HG02870 (cell line): ENCODE results near the gene GPD1.

Experiments
- ATAC-seq: cut with Tn5 transposase; IDR thresholded peaks from one replicate; pipeline ENCODE4 v1.9.1; 2021; ENCODE audit warnings: mild to moderate bottlenecking, moderate library complexity; ENCODE audit not compliant: unreplicated experiment

Gene GPD1

DNA sequence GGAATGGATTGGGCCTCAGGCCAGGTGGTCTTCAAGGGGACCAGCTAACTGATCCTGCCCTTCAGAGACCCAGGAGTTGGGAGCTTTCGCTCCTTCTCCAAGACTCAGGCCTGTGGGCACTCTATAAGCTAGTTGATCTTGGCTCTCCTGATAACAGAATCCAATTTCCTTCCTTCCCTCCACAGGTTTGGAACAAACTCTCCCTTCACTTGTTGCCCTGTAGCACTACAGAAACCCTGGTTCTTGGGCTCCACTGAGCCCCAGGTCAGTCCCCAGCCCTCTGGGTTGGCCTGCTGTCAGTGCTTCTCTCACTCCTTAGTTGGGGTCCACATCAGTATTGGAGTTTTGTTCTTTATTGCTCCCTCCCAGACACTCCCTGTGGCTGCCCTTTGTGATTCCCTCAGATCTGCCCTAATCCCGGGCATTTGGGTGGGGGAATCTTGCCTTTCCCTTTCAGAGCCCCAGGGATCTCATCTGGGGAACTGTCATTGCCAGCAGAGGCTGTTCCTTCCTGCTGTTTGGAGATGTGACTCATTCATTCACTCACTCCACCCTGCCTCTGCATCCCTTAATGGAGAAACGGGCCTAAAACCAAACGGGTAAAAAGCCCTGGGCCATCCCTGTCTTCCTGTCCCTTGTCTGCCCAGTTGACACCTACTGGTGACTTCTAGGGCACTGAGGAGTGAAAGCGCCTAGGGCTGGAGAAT, 4.4 kb upstream of the GPD1 start:
- no peak for ATAC-seq

DNA sequence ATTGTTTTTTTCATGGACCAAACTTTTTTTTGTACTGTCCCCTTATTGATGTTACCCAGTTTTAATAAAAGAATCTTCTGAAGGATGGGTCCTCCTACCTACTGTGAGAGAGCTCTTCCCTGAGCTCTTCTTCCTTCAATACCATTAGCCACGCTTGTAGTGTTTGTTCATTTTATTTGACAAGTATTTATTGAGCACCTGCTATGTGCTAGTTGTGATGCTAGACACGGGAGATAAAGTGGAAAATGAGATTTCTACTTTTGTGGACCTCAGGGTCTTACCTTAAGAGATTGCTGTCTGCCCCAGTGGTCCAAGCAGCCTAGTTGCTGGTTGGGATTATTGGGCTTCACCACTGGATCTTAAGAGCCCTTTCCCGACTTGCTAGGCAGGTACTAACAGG, 3.2 kb upstream of the GPD1 start:
- ATAC-seq = no peak

DNA sequence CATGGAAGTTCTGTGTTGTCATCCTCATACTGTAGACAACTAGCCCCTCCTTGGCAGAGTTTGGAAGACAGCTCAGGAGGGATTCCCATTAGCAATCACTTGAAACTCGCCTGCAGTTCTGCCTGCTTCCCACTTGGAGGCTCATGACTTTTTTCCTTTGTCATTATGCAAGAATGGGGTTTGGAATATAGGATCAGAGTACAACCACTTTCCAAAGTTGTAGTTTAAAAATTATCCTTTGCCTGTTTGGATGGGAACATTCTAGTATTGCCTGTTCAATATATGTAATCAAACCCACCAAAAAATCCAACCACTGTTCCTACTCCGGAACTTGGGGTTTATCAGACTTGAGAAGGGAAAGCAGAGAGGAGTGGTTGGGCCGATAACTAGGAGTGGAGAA, 2.1 kb upstream of the GPD1 start:
- ATAC-seq = no peak

DNA sequence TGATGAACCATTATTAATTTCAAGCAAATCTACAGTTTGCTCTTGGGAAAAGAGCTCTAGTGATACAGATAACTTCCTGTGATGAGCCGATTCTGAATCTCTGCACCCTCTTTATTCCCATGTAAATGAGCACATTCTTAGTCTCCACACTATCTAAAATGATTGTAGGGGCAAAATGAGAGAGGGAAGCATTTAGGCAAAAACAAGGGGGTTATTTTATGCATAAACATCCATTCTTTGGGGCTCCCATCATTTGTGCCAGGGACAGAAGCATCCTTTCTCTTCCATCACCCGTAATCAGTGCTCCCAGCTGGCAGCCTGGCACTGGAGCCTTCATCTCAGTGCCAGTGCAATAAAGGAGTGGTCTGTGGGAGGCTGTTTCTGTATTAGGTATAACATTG, 1.7 kb upstream of the GPD1 start:
- ATAC-seq = no peak

DNA sequence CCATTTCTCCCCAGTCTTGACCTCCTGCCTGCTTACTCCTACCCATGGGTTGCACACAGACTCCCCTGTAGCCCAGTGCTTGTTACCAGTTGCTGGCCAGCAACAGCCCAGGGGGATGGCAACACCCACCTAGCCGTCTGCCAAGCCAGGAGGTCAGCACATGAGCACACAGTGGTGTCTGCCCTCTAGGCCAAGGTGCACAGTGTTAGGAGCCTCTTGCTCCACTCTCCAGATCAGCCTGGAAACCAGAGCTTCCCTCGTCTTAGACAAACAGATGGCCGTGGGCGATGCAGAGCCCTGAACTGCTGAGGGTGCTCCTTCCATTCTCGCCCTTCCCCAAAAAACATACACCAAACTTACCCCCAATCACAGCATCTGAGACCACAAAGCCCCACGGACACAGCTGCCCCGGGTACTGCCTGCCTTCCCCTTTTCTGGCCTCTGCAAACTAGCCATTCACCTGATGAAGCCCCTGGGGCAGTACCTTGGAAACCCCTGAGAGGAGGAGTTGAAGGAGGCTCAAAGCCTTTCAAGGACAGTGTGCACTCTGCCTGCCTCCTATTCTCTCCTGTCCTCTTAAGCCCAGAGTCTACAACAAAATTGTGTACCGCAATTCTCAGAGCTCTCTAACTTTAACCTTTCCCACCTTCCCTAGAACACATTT, 1.0 kb upstream of the GPD1 start:
- ATAC-seq = no peak

DNA sequence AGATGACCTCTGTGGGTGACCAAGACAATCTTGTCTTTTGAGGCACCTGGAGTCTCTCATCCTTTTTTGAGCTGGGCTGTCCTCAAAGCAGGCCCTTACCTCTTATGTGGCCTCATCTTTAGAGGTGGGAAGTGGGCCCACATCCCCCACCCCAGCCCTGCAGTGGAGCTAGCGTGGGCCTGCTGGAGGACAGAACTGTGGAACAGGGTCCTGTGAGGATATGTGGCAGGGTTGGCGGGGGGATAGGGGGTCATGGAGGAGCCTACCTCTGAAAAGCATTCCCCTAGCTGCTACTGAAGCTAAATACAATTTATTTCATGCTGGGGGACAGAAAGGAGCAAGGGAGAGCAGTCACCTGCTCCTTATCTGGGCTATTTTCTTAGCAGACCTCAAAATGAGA, 457 bp upstream of the GPD1 start:
- ATAC-seq = no peak

DNA sequence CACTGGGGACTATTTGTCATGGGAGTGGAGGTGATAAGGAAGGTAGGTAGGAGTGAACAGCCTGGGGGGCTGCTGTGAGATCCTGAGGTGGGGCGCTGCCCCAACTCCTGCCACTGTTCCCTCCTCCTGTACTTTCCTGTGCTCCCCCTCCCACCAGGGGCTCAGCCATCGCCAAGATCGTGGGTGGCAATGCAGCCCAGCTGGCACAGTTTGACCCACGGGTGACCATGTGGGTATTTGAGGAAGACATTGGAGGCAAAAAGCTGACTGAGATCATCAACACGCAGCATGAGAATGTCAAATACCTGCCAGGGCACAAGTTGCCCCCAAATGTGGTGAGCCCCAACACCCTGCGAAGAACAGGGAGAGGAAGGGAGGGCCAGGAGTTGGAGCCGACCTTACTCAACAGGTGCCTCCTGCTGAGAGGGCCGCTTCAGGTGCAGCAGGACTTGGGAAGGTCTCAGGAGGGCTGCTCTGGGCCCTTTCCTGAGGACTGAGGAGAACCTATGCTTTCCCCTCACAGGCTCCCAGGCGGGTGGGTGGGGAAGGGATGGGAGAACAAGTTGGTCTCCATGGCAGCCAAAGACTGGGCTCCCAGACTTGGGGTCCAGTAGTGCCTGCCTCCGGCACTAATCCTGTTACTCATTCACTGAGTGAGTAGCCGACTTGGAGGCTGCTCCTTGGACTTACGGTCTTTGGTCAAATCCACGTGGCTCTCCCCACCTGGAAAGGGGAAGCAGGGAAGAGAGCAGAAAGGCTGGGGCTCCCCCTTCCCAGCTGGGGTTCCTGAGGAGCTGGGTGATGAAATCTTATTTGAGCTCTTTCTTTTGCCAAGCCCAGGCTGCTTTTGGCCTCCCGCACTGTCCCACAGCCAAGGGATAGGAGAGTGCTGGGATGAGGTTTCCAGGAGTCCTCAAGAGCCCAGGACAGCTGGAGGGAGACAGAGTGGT, 884 bp downstream of the GPD1 start:
- ATAC-seq = no peak

DNA sequence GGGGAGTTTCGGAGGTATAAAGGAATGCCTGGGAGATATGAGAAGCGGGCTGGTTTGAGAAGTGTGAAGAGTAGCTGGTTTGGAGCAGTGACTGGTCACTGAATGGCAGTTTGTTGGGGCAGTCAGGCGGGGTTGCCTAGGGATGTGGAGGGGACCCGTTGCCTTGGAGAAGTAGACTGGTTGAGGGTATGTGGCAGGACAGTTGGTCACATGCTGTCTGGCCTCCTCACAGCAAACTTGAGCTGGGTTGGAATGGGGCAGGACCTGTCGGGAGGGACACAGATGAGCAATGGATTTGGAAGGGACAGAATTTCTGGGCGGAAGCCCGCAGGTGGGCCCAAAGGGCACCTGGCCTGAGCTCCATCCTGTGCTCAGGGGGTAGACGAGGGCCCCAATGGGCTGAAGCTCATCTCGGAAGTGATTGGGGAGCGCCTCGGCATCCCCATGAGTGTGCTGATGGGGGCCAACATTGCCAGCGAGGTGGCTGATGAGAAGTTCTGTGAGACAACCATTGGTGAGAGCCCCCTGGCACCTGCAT, 2.2 kb downstream of the GPD1 start:
- no peak for ATAC-seq

DNA sequence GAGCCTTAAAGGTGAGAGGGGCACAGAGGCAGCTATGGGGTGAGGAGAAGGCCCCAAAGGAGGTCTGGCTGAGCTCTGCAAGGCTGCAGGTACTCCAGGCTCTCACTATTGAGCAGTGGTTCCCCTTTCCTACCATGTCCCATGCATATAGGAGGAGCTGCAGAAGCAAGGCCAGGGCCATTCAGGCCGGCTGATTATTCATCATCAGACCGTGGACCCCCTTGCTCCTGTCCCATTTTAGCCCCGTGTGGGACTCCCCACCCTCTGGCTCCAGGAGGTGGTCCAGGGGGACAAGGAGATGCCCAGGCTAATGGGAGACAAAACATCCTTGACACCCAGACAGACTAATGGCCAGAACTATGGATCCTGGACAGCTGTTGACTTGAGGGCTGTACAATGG, 3.1 kb downstream of the GPD1 start:
- no peak for ATAC-seq

DNA sequence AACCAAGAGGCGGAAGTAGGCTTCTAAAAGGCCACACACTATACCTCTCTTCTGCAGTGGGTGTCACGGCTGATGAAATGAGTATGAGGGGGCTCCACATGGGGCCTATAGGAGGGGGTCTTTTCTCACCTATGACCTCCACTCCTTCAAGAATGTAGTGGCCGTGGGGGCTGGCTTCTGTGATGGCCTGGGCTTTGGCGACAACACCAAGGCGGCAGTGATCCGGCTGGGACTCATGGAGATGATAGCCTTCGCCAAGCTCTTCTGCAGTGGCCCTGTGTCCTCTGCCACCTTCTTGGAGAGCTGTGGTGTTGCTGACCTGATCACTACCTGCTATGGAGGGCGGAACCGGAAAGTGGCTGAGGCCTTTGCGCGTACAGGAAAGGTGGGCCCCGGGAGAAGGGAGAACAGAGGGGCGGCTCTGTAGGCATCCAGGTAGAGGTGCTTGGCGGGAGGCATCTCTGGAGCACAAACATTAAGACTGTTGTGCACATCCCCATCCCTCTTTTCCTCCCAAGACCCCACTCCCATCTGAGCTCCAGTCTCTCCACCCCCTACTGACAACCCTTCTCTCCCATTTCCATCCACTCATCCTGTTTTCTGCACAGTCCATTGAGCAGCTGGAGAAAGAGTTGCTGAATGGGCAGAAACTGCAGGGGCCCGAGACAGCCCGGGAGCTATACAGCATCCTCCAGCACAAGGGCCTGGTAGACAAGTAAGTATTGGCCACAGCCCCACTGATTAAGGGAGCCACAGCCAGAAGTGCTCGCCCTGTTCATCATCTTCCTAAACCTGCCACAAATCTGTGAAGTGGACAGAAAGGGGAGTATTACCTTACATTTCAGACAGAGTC, 3.8 kb downstream of the GPD1 start:
- no peak for ATAC-seq

DNA sequence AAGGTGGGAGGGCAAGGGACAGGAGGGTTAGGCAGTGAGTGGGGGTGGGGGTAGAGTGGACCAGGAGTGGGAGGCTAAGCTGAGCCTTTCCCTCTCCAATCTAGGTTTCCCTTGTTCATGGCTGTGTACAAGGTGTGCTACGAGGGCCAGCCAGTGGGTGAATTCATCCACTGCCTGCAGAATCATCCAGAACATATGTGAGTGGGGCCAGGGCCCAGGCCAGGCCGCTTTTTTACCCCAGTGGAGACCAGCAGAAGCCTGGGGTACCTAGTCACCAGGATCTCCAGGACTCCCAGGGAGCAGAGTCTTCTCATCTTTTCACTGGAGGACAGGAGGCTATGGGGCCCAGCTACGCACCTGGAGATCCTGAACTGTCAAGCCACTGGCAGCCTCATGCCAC, 5.5 kb downstream of the GPD1 start:
- ATAC-seq = no peak

DNA sequence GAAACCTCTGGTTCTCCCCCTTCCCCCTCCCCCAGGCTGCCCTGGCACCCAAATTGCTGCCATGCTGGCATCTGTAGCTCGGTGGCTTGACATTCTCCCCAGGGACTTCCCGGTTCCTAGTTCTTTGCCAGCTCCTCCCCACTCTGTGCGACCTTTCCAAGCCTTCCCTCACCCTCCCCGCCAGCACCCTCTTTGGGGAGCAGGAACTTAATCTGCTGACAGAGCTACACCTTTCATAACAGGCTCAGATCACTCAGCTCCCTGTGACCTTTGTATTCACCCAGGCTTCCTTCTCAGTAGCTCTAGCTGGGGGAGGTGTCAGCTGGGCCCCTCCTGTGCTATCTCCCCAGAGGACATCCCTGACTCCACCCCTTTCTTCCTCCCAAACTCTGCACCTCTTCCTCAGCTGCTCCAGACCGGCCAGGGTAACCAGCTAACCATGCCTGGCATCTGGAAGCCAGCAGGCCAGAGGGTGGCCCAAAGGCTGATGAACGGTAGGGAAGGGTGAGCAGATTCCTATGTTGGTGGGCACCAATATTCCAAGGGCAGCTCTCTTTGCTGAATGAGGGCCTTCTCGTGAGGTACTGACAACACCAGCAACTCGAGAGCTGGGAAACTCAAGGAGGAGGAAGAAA, 6.4 kb downstream of the GPD1 start:
- ATAC-seq = no peak

DNA sequence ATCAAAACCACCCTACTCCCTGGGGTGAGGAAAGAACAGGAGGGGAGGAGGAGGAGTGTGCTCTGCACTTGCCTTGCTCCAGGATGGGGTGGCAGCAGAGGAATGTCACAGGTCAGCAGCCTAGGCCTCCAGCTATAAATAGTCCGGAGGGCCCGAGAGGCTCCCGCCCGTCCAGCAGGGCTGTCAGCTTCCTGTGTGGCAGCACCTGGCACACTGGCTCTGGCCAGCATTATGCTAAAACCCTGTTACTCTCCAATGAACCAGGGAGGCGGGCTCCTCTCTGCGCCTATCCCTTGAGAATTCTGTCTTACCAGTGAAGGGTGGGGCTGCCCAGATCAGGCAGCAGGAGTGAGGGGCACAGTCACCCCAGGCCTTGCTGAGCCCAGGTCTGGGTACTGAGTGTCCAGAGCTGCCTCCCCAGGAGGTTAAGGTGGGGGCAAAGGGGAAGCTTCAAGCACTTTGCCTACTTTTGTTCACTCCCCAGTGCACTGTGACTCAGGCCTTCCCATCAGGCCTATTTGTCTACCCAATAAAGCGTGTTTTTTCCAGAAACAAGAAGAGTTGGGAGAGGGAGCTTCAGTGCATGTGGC, 7.0 kb downstream of the GPD1 start:
- ATAC-seq = no peak

DNA sequence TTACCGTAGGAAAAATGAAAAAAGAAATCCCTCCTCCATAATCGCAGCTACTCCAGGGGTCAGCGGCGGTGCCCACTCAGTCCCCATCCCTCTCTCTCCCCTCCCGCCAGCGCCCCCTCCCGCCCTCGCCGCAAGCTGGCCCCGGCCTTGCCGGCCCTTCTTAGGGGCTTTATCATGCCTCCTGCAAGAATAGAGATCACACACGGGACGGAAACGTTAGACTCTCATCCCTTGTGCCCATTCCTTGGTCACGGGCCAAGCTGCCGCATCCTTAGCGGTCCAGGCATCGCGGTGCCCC, 7.5 kb downstream of the GPD1 start:
- ATAC-seq = no peak

DNA sequence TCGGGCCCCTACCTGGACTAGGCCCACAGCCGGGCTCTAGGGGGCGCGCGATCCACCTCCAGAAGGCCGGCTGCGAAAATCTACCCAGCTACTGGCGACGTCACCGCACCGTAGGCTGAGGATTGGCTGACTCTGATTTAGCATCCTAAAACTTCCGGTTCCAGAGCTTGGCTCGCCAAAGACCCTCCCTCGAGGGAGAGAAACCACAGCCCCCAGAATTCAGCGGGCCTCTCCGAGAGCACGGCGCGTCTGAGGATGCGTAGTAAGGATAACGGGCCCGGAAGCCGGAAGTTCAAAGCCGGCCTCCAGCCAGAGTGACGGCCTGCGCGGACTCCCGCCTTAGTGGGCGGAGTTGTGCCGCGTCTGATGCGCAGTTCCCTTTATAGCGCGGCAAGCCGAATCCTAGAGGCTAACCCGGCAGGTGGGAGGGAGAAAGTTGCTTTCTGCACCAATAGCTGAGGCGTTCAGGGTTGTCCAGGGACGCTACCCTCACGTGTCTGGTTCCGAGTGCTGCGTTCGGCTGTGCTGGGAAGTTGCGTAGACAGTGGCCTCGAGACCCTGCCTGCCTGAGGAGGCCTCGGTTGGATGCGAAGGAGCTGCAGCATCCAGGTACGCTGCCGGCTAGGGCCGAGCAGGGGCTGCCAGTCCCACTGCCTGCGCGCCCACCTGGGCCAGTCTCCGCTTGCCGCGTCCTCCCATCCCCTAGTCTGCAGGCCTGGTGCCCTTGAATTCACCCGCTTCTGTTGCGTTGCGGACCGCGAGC, 8.1 kb downstream of the GPD1 start, which contains the start of gene COX14:
COX14 (plus strand) TSS at position 544 of the 763 bp plus-strand sequence. CDS start 7,808 bp downstream, outside the sequence.
- peak; percentile 83 for ATAC-seq

DNA sequence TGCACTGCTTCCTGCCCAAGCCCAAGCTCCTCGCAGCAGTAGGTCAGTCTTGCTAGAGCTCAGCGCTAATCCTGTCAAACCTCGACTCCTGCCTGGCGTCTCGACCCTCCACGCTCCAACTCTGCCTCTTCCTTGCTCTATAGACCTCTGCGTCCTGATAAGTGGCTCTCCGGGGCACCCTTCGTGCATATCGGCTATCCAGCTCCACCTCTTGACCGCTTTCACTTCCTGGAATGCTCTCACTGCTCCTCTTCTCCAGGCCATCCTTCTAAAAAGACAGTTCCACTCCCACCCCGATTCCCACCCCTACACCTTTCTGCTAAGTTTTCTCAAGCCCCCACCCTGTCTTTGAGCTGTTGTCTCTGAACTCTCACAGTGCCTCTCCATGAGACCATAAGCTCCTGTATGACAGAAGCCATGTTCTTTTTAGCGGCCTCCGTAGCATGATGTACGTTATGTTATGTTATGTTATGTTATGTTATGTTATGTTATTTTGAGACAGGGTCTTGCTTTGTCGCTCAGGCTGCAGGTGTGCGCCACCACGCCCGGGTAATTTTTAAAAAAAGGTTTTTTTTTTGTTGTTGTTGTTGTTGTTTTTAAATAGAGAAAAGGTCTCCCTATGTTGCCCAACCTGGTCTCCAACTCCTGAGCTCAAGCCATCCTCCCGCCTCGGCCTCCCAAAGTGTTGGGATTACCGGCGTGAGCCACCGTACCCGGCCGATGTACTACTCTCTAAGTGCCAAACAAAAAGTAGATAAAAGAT, 8.8 kb downstream of the GPD1 start:
- ATAC-seq = no peak

DNA sequence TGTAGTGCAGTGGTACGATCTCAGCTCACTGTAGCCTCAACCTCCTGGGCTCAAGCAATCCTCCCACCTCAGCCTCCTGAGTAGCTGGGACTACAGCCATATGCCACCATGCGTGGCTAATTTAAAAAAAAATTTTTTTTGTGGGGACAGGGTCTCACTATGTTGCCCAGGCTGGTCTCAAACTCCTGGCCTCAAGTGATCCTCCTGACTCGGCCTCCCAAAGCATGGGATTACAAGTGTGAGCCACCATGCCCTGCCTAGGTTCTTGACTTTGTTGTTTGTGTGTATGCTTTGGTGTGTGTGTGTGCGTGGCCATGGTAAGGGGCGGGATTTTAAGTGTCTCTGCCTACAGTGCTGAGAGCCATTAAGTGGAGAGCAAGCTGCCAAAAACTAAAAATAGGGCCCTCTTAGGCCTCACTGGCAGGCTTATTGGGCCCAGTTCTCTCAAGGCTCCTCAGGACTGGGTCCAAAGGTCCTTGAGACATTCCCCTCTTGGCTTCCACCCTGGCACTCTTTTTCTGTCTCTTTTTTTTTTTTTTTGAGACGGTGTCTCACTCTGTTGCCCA, 13.3 kb downstream of the GPD1 start:
- no peak for ATAC-seq

DNA sequence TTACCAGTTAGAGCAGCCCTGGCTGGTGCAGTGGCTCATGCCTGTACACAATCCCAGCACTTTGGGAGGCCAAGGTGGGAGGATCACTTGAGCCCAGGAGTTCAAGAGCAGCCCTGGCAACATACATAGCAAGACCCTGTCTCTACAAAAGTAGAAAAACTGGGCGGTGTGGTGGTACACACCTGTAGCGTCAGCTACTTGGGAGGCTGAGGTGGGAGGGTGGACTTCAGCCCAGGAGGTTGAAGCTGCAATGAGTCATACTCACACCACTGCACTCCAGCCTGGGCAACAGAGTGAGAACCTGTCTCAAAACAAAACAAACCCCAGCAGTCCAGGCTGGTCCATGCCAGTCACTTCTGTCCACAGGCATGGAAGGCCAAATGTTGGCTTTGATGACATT, 15.6 kb downstream of the GPD1 start:
- no peak for ATAC-seq
